ENCODE results near the gene FOXK2.

GRCh38 chr17:82653651-82654528, 134.4 kb downstream of the FOXK2 start:
- TF ChIP-seq CTCF (conservative IDR thresholded peaks at IDR 0.05; ENCODE audit: low read length) (no peak), EZH2phosphoT487 (IDR thresholded peaks at IDR 0.05; ENCODE audit: borderline replicate concordance, low read depth, low read length) (no peak)
